SKM-1 treated with dmso at 0.1 percent for 144 hours (cell line): Measurements from ENCODE around the gene UBASH3A.
"Not testable (repeated sequence)": the region's sequence is repeated elsewhere in the genome, so short reads cannot be mapped to it uniquely, and the experiment has no call there.

ENCODE experiments used
- DNase-seq: peaks from one replicate; lab custom pipeline; 2025; ENCODE audit not compliant: unreplicated experiment; lab: John Stamatoyannopoulos, UW

Gene UBASH3A

DNA sequence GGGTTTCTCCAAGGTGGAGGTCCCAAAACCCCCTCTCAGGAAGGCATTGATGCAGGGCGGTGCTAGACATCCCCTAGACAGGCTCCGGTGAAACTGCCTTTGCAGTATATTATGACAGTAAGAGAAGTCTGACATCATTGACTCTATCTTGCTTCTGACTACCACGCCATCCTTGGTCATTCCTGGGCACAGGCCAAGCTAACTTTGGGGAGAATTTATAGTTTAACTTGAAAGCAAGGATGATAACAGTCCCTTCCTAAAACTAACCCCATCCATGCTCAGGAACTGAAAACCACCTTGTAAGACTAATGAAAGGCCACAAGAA lies 62.1 kb downstream of the UBASH3A start:
- no peak for DNase-seq

DNA sequence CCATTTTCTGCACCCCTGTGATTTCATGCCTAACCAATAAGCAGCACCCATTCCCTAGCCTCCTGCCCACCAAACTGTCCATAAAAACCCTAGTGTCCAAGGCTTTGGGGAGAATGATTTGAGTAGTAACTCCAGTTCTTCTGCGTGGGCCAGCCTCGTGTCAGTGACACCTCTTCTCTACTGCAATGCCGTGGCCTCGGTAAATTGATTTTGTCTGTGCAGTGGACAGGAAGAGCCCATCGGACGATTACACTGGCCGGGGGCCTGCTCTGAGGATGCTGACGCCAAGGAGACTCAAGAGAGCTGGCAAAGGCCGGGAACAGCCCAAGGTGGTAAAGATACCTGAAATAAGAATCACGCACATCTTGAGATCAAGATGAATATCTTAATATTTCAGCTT lies 63.0 kb downstream of the UBASH3A start:
- DNase-seq: no peak

DNA sequence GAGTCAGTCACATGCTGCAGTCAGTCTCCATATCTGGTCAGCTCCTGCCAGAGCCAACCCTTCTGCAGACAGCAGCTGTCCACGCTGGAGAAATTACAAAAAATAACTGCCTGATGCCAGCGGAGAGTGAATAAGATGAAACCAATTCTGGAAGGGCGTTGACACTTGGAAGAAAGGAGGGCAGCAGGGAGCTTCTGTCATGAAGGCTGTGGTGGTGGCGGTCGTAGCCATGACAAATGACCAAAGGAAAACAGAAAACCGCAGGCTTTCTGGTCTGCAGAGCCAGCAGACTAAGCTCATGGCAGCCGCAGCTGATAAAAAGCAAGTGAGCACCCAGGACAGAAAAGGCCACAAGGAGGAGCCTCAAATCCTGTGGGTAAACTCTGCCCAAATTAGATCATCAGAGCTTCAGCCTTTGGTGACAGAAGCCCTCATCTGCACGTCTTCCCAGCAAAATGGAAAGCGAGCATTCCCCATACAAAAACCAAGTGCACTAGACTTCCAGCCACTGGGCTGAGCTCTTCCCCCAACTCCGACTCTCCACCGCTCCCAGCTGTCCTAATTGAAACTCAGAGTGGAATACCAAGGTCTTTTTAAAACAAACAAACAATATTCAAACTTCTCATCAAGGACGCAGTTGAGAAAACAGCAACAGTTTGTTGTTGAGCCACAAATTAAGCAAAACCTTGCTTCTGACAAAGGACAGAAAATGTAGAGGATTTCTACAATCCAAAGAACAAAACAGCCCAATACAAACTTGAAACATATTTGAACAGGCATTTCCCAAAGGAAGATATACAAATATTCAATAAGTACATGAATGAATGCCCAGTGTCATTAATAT lies 63.7 kb downstream of the UBASH3A start:
- peak; percentile 41 for DNase-seq

DNA sequence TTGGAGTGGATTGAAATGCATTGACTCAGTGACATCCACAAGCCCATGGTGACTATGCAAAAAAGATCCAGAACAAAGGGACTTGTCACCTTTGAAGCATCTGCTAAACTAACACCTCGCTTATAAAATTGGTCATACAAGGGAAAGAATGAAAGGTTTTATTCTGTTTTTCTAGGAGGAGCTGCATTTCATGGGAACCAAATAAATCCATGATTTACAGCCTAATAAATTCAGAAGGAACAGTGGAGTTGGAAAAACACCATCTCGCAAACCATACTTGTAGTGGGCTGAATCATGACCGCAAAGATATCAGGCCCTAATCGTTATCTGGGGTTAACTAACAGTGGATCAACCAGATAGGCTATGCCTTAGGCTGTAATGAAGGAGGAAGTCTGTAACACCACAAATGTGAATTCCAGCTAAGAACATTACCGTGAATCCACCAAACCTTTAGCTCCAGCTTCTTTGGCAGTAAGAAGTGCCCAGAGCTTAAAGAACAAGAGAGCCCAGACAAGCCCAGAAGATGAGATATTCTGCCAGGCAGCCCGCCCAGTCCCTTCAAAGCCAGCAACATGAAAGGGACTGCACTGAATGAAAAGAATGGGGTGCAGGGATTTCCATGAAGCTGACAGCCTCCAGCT lies 64.9 kb downstream of the UBASH3A start:
- DNase-seq: no peak

DNA sequence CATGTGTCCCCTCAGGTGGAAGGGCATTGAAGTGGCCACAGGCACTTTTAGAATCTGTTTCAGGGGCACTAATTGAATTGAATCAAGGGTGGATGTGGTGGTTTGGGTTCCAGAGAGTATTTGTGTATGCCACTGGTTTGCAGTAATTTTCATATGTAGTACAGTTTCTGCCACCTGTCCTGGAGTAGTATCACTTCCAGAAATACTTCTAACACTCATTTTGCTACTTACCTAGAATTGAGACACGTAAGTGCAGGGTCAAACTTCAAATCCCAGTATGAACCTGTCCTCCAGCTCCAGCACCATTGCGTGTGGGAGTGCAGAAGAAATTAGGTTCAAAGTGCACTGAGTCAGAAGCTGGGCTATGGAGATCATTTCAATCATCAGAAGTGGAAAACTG lies 65.6 kb downstream of the UBASH3A start:
- no peak for DNase-seq

DNA sequence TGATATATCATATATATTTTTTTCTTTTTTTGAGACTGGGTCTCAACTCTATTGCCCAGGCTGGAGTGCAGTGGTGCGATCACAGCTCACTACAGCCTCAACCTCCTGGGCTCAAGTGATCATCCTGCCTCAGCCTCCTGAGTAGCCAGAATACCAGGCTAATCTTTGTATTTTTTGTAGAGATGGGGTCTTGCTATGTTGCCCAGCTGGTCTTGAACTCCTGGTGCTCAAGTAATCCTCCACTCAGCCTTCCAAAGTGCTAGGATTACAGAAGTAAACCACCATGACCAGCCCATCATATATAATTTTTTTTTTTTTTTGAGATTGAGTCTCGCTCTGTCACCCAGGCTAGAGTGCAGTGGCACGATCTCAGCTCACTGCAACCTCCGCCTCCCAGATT lies 66.0 kb downstream of the UBASH3A start:
- not testable (repeated sequence) for DNase-seq

DNA sequence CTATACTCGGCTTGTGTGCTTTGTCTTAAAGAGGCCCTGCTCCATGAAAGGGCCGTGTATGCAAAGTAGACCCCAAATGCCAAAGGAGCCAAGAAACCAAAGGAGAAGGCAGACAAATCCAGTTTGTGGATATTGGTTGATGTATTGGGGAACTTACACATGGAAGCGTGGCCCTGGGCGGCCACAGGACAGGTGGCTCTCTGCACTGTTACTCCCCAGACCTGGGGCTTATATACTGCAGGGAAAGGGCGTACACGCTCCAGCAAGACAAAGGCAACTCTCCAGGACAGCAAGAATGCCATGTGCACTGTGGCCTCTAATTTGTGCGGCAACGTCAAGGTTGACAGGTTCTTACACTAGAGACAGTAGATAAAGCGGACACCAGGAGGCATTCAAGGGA lies 67.5 kb downstream of the UBASH3A start:
- DNase-seq: no peak

DNA sequence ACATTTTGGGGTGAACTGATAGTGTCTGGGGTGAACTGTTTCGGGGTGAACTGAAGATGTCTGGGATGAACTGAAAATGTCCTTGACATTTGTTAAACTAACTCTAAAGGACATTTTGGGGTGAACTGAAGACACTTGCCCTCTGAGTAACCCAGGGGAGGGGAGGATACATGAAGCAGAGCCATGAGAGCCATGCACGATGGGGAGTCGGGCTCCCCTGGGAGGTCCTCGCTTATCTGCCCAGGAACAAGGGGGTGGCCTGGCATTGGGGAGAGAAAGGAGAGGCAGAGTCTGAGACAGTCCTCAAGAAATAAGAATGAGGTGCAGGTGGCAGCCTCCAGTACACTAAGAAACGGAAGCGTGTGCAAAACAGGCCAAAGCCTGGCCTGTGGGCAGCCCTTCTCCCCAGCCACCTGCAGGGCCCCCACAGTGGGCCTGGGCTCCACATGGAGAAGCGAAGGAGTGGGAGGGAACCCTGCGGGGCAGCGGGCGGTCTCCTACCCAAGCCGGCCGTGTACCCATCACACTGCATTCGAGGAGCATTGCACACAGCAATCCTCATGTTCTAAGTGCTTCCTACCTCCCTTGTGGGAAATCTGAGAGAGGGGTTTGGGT lies 68.1 kb downstream of the UBASH3A start:
- no peak for DNase-seq

DNA sequence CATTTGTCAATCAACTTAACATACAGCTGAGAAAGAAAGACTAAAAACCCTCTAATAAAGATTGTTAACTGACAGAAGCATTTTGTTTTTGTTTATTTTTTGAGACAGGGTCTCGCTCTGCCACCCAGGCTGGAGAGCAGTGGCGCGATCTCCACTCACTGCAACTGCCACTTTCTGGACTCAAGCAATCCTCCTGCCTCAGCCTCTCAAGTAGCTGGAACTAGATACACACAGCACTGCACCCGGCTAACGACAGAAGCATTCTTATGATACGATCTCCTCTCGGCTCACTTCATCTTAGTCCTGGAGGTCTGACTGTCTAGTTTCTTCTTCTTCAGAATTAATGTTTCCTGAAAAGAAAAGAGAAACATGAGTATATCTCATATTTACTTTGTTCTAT lies 68.8 kb downstream of the UBASH3A start:
- no peak for DNase-seq

DNA sequence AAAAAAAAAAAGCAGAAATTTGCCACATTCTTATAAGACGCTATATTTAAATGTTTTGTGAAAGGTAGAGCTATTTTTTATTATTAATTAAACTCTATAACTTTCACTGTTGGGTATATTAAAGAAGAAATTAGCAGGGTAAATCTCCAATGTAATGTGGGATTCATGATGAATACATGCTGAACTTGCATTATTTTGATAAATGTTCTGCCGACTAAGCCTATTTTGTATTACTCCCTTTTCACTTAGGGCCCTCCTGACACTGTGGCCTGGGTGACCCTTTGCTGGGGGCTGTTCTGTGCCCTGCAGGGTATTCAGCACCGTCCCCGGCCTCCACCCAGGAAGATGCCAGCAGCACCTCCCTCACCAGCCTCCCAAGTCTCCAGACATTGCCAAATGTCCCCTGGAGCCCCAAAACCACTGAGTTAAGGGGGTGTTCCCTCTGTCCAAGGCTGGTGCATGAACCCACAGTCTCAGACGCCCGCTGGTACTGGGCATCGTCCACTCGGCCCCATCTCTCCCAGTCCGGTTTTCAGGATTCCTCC lies 69.9 kb downstream of the UBASH3A start:
- no peak for DNase-seq

DNA sequence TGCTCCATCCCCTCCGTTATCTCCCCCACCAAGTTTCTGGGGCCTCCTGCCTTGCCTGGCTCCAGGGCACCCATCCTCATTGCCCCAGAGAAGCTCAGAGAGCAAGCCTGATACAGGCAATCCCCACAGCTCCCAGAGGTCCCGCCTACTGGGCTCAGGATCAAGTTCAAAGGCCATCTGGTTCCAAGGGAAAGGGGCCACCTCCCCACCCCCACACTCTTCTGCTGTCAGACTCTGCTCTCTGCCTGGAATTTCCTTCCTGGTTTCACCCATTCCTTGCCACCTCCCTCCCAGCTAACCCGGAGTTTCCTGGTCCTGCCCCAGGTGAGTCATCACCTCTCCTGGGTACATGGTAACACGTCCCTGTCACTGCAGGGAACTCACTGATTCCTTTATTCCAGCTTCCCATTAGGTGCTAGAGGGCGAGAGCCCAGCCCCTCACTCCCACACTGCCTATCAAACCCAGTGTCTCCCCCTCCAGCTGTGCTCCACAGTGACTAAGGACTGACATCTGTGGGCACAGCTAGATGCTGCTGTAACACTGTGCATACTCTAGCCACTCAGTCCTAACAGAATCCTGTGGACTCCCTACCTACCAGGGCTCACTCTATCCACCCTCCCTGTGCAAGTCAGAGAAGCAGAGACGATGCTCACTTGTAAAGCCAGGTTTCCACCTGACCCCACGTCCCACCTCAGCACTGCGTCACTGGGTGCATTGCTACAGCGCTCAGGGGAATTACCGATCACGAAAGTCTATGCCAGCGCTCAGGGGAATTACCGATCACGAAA lies 70.5 kb downstream of the UBASH3A start:
- no peak for DNase-seq

DNA sequence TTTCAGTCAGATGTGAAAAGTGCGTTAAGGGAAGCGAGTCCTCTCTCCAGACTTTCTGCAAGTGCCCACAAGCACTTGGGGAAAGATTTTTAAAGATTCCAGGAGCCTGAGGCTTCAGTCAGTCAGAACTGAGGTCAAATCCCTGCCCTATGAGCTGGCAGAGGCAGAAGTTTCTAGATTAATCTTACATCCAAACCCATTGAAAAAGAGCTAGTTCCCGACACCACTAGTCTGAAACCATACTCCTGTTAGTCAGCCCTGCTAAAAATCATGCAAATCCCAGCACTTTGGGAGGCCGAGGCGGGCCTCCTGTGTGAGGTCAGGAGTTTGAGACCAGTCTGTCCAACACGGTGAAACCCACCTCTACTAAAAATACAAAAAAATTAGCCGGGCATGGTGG lies 71.3 kb downstream of the UBASH3A start:
- DNase-seq: no peak

DNA sequence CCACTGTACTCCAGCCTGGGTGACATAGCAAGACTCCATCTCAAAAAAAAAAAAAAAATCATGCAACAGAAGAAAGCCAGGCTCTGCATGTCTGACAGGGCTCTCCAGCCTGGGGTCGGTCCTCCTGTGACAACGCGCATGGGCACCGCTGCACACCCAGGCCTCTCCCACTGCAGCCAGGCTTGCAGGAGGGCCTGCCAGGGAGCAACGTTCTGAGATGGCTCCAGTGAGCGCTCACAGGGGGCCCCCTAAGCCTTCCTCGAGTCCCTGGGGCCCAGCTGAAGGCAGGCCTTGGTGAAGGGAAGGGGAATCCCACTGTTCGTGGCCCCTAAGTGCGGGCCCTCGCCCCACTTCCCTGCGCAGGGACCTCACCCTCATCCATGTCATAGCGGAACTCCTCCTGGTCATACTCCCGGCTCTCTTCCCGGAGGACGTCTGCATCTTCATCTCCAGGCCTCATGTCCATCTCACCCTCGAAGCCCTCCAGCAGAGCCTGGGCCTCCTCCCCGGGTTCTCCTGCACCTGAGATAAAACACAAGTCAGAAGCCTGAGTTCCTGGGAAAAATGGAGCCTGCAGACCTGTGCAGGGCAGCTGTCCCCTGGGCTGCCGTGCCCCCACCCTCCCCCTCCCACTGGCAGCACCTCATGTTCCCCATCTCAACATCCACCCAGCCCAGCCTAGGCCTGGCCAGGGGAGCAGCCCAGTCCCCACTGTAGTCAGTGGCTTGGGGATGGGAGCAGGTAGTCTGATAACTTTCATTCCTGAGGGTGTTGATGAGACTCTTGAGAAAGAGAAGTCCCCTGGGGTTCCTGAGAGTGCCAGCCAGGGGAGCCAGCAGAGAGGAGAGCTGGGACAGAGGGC lies 72.1 kb downstream of the UBASH3A start:
- no peak for DNase-seq

DNA sequence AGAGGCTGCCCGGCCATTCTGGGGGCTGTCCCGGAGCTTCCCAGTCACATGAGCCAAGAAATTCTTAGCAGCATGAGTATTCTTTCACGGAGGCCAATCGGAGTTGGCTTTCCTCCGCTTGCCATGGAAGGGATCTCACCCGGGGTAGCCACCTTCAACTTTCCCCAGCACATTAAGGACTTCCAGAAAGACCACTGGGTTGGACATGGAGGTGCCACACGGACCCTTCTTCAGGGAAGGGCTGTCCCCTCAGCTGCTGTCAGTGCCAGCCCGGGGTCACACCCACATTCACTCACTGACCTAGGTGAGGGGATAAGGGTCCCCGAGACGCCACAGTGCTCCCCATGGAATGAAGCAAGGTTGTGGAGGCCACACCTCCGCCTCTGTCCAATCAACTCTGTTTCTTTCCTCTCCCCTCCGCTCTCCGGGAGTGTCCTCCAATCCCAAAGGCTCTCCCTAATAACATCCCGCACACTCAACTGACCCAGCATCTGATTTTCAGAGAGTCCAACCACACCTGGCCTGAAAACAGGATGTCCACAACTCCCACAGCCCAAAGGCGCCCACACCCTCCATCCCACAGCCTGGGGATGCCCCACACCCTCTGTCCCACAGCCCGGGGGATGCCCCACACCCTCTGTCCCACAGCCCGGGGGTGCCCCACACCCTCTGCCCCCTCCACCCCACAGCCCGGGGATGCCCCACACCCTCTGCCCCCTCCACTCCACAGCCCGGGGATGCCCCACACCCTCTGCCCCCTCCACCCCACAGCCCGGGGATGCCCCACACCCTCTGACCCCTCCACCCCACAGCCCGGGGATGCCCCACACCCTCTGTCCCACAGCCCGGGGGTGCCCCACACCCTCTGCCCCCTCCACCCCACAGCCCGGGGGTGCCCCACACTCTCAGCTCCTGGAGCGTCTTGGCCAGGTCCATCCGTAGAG lies 73.0 kb downstream of the UBASH3A start:
- no peak for DNase-seq

DNA sequence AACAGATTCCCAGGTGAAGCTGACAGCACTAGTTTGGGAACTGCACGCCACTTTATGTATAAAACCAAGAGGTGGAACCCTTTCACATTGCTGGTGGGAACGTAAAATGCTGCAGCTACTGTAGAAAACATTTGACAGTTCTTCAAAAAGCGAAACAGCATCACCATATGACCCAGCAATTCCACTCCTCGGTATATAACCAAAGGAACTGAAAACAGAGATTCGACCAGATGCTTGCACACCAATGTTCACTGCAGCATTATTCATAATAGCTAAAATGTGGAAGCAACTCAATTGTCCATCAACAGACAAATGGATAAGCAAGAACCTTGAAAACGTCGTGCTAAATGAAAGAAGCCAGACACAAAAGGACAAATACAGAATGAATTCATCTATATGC lies 74.8 kb downstream of the UBASH3A start:
- DNase-seq: no peak

DNA sequence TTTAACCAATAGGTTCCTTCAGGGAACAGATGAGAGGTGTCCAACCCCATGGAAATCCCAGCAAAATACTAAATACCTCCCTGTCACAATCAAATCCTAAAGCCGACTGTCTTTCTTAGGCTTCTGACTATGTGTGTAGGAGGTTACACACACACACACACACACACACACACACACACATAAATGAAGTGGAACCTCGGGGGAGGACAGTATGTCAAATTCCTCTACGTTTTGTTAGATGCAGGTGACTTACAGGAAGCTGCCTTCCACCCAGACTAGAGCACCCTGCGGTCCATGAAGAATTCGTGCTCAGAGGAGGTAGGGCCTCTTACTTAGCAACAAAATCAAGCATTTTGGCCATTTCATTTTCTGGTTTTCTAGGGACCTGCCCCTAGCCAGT lies 75.9 kb downstream of the UBASH3A start:
- DNase-seq: no peak

DNA sequence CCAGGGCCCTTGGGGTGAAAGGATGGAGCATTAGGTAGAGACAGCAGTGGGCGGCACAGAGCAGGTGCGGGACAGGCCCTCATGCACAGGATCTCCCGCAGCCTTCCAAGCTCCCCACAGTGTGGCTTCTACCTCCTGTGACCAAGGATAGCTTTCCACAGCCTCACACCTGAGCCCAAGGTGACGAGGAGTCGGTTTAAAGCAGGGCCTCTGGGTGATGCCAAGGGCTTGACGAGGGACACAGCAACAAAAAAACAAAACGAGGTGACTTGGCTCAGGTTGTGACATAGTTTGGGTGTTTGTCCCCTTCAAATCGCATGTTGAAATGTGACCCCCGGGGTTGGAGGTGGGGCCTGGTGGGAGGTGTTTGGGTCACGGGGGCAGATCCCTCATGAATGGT lies 77.0 kb downstream of the UBASH3A start:
- DNase-seq: no peak

DNA sequence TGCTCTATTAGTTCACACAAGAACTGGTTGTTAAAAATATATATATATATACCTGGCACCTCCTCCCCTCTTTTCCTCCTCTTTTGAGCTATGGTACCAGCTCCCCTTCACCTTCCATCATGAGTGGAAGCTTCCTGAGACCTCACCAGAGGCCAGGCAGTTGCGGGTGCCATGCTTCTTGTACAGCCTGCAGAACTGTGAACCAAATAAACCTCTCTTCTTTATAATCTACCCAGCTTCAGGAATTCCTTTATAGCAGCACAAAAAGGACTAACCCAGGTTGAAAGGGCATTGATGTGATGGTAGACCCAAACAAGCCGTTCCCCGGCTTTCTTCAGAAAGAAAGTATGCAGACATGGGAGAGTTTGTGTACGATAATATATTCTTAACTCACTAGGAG lies 77.5 kb downstream of the UBASH3A start:
- no peak for DNase-seq

DNA sequence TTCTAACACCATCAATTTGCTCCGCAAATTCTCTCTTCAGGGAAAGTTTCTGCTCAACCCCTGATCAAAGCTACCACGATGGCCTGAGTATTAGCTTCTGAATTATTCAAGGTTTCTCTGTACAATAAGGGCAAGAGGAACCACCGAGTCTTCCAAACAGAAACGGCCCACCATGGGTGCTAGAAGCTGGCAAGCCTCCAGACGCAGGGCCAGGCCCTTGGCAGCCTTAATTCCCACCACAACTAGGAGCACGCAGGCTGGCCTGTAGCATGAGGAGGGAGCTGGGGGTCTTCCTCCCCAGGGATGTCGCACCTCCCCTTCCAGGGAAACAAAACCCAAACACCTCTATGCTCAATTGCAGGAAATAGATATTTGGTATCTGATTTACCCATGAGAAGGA lies 81.3 kb downstream of the UBASH3A start:
- DNase-seq: no peak
